OCI-LY7 (cell line): Measurements from ENCODE around the gene NYNRIN. TPM values are rescaled to one million over a fixed set of nuclear protein-coding genes. Genes with fewer than 3 reads are reported as not detected.

ENCODE experiments used
- BruUV-seq: library from RNA; stranded (reverse); fragments of 400-500 nt; replicated peaks from 2 replicates; lab custom pipeline; 2021; lab: Mats Ljungman, UMichigan
- CTCF ChIA-PET: fragments of 300-600 bp; sonication (Branson Sonifier 250); formaldehyde crosslinking; loops from one replicate; lab custom pipeline; 2022; ENCODE audit warnings: antibody characterized with exemption; ENCODE audit not compliant: unreplicated experiment; lab: Charles Lee
- POLR2A ChIA-PET: fragments of 300-600 bp; sonication (Branson Sonifier 250); formaldehyde crosslinking; loops from one replicate; lab custom pipeline; 2022; ENCODE audit warnings: antibody characterized with exemption; lab: Charles Lee
- DNase-seq: peaks from one replicate; pipeline ENCODE4 v3.0.0-alpha.2; 2015; ENCODE audit warnings: low spot score
- H2AFZ ChIP-seq: fragments of 200-600 bp; sonication (generic), shearing (Covaris generic); 2 replicates; pipeline ENCODE4 v1.6.1; 2014; ENCODE audit warnings: mild to moderate bottlenecking, antibody characterized with exemption, low read length, moderate library complexity
- H3K27ac ChIP-seq: fragments of 200-600 bp; sonication (generic); 2 replicates; pipeline ENCODE4 v1.5.1; 2014; ENCODE audit warnings: mixed run types, low read depth, mild to moderate bottlenecking, moderate library complexity, low read length, inconsistent platforms; ENCODE audit not compliant: poor library complexity, severe bottlenecking
- H3K36me3 ChIP-seq: fragments of 200-600 bp; sonication (generic); 2 replicates; pipeline ENCODE4 v1.6.1; 2014; ENCODE audit warnings: mild to moderate bottlenecking, antibody characterized with exemption, low read length, moderate library complexity, mixed read lengths; ENCODE audit not compliant: insufficient read depth
- H3K4me1 ChIP-seq: fragments of 200-600 bp; sonication (generic); 2 replicates; pipeline ENCODE4 v1.5.1; 2014; ENCODE audit warnings: mild to moderate bottlenecking, low read length; ENCODE audit not compliant: insufficient read depth, poor library complexity, severe bottlenecking
- H3K4me2 ChIP-seq: fragments of 200-600 bp; sonication (generic); 2 replicates; pipeline ENCODE4 v1.6.1; 2014; ENCODE audit warnings: mild to moderate bottlenecking, low read length
- H3K4me3 ChIP-seq: fragments of 200-600 bp; sonication (generic); 2 replicates; pipeline ENCODE4 v1.5.1; 2014; ENCODE audit warnings: mild to moderate bottlenecking, low read depth, low read length; ENCODE audit not compliant: poor library complexity, severe bottlenecking
- H3K79me2 ChIP-seq: fragments of 200-600 bp; sonication (generic); 2 replicates; pipeline ENCODE4 v1.6.1; 2016; ENCODE audit warnings: low read depth, mild to moderate bottlenecking, low read length, moderate library complexity, mixed read lengths; ENCODE audit not compliant: insufficient read depth
- H3K9me2 ChIP-seq: fragments of 200-600 bp; sonication (generic); 2 replicates; pipeline ENCODE4 v1.6.1; 2016; ENCODE audit warnings: mild to moderate bottlenecking, low read length, mixed read lengths; ENCODE audit not compliant: insufficient read depth
- H3K9me3 ChIP-seq: fragments of 200-600 bp; sonication (generic); 2 replicates; pipeline ENCODE4 v1.6.1; 2014; ENCODE audit warnings: mild to moderate bottlenecking, mixed run types, low read length, mixed read lengths
- H4K20me1 ChIP-seq: fragments of 200-600 bp; sonication (generic); 2 replicates; pipeline ENCODE4 v1.6.1; 2014; ENCODE audit warnings: mild to moderate bottlenecking, antibody characterized with exemption, low read length, moderate library complexity, mixed read lengths; ENCODE audit not compliant: insufficient read depth
- CTCF ChIP-seq: fragments of 200-600 bp; sonication (generic); conservative IDR thresholded peaks from 2 replicates; pipeline ENCODE4 v1.5.1; 2014; ENCODE audit warnings: mild to moderate bottlenecking, antibody characterized with exemption, low read length, moderate library complexity, mixed read lengths
- EZH2phosphoT487 ChIP-seq: fragments of 200-600 bp; sonication (generic); IDR thresholded peaks from 2 replicates; pipeline ENCODE4 v1.6.1; 2018; ENCODE audit warnings: low read depth, borderline replicate concordance, mild to moderate bottlenecking, mixed run types, antibody characterized with exemption, low read length, moderate library complexity, mixed read lengths
- intact Hi-C: fragments of 100-400 bp; cut with micrococcal nuclease; formaldehyde crosslinking; loops from one replicate; pipeline ENCODE4 v1.10.0; 2022; ENCODE audit not compliant: unreplicated experiment
- total RNA-seq, 2 experiments: library from RNA; depleted of rRNA in 1 of 2; stranded (reverse); fragments of >200 nt in 1 of 2; shearing (Covaris generic) in 1 of 2; gene quantifications; 2 replicates each; pipeline ENCODE4 v1.2.3, GENCODE V29; 2014 to 2022

Gene NYNRIN
- total RNA-seq, 2 experiments from 2014 or later = 0.13 TPM; not detected in 1

DNA sequence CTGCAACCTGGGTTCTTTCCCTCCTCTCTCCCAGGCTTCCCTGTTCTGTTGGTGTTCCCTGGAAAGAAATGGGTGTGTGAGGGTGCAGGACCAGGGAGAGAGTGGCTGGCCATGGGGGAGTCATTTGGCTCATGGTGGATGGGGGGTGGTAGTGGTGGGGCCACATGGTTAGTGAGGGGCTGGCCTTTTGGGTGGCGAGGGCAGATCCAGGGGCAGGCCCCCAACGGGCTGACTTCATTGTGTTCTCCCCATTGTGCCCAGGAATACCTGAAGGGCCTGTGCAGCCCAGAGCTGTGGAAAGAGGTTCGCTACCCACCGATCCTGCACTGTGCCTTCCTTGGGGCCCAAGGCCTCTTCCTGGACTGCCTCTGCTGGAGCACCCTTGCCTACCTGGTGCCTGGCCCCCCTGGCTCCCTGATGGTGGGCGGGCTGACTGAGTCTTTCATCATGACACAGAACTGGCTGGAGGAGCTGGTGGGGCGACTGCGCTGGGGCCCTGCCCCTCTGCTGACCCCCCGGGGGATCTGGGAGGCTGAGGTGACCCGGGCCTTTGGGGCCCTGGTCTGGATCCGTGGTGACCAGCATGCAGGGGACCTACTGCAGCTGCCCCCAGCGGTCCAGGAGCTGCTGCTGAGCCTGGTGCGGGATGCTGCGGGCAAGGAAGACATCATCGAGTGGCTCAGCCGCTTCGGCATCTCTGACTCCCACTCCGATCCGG, 9.0 kb downstream of the NYNRIN start:
- no peaks in the 10 kb centered on the region for H3K79me2 ChIP-seq
- intact Hi-C loops = no loop called here
- H3K4me3 ChIP-seq = no peak overlapping the region
- H3K4me1 ChIP-seq = no peaks in the 10 kb centered on the region
- no peak for DNase-seq
- BruUV-seq = no TSS peak
- POLR2A ChIA-PET = no interaction called here
- no peaks in the 10 kb centered on the region for H3K9me3 ChIP-seq
- CTCF ChIA-PET = no interaction called here
- H4K20me1 ChIP-seq = no peaks in the 10 kb centered on the region
- no peaks in the 10 kb centered on the region for H3K36me3 ChIP-seq
- H3K4me2 ChIP-seq = no peak overlapping the region
- TF ChIP-seq CTCF (no peak), EZH2phosphoT487 (no peak)
- H2AFZ ChIP-seq = no peak overlapping the region
- H3K9me2 ChIP-seq = no peaks in the 10 kb centered on the region
- H3K27ac ChIP-seq = no peak overlapping the region

DNA sequence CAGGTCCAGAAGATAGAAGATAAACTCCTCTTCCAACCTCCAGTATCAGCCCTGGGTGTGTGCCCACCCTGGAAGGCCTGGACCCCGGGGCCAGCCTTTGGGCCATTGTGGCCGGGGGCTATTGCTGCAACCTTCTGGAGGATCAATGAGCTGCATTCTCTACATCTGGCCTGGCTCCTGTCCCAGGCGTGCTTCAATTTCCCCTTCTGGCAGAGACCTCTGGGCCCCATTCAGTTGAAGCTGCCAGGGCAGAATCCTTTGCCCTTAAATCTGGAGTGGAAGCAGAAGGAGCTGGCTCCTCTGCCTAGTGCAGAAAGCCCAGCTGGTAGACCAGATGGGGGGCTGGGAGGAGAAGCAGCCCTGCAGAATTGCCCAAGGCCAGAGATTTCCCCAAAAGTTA, 10.0 kb downstream of the NYNRIN start:
- POLR2A ChIA-PET = interaction anchor here (0.5 to 1.6 kb wide), 2 partner anchors 16 to 22 kb away, joined by 3 read pairs; no protein-coding TSS in a partner anchor
- intact Hi-C loops = no loop called here

More for the DNA sequence above, 10.0 kb downstream of the NYNRIN start:
- CTCF ChIA-PET = interaction anchor here (0.8 to 1.9 kb wide), 2 partner anchors 22 to 68 kb away, joined by 3 to 10 read pairs; partner anchors contain the start of gene KHNYN
- DNase-seq = no peak
- no peaks in the 10 kb centered on the region for H3K4me1 ChIP-seq
- TF ChIP-seq EZH2phosphoT487 = no peak
- TF ChIP-seq CTCF = no peak
- no peaks in the 10 kb centered on the region for H3K79me2 ChIP-seq
- H2AFZ ChIP-seq = no peak overlapping the region
- no peaks in the 10 kb centered on the region for H3K36me3 ChIP-seq
- H3K9me3 ChIP-seq = no peaks in the 10 kb centered on the region
- H3K27ac ChIP-seq = no peak overlapping the region
- no peak overlapping the region for H3K4me3 ChIP-seq
- no peaks in the 10 kb centered on the region for H3K9me2 ChIP-seq
- H3K4me2 ChIP-seq = no peak overlapping the region
- BruUV-seq = no TSS peak
- no peaks in the 10 kb centered on the region for H4K20me1 ChIP-seq
